ENCODE measurements around the gene C22orf31. TPM values are rescaled to one million over a fixed set of nuclear protein-coding genes. Genes with fewer than 3 reads are reported as not detected.

The C22orf31 gene
- total RNA-seq, 1 experiment from 2014 or later, result not detected

DNA sequence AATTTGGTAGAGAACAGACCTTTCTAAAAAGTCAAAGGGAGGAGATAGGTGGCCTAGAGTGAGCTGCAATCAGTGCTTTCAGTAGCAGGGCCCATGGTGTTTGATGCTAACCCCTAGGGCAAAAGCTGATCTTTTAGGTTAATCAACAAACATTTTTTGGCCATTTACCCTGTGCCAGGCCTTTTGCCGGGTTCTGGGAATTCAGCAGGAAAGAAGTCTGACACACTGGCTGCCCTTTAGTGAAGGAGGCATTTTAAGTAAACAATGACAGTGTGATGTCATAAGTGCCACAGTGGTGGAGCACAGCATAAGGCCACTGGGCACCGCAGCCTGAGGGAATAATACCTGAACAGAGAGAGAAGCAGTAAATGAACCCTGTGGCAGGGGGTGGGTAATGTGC lies 29.0 kb downstream of the C22orf31 start:
- H3K4me3 ChIP-seq (ENCODE audit: low read depth in 2 of 2, low read length in 2 of 2), result no peak overlapping the region
- ChIA-PET CTCF (no interaction called here), POLR2A (no interaction called here)
- in situ Hi-C loops (cut with HindIII; ENCODE audit: low pct_unique_long_range_greater_than_20kb, low sequenced_read_pairs) (no loop called here), intact Hi-C loops (cut with micrococcal nuclease; ENCODE audit: unreplicated experiment) (no loop called here)
- no peaks in the 10 kb centered on the region for H3K36me3 ChIP-seq (ENCODE audit: control insufficient read depth, insufficient read depth, low read length)
- DNase-seq (ENCODE audit: low read depth, low spot score) (no peak), ATAC-seq (no peak)
- H3K9me3 ChIP-seq (ENCODE audit: control insufficient read depth, insufficient read depth, low read depth, low read length), result no peaks in the 10 kb centered on the region
- no peak for TF ChIP-seq SIN3A (IDR thresholded peaks at IDR 0.05; ENCODE audit: borderline replicate concordance, insufficient read depth, low read depth, low read length)
- no peak for TF ChIP-seq POLR2AphosphoS5 (IDR thresholded peaks at IDR 0.05; ENCODE audit: low read depth, low read length)
- TF ChIP-seq, protein P1, sequence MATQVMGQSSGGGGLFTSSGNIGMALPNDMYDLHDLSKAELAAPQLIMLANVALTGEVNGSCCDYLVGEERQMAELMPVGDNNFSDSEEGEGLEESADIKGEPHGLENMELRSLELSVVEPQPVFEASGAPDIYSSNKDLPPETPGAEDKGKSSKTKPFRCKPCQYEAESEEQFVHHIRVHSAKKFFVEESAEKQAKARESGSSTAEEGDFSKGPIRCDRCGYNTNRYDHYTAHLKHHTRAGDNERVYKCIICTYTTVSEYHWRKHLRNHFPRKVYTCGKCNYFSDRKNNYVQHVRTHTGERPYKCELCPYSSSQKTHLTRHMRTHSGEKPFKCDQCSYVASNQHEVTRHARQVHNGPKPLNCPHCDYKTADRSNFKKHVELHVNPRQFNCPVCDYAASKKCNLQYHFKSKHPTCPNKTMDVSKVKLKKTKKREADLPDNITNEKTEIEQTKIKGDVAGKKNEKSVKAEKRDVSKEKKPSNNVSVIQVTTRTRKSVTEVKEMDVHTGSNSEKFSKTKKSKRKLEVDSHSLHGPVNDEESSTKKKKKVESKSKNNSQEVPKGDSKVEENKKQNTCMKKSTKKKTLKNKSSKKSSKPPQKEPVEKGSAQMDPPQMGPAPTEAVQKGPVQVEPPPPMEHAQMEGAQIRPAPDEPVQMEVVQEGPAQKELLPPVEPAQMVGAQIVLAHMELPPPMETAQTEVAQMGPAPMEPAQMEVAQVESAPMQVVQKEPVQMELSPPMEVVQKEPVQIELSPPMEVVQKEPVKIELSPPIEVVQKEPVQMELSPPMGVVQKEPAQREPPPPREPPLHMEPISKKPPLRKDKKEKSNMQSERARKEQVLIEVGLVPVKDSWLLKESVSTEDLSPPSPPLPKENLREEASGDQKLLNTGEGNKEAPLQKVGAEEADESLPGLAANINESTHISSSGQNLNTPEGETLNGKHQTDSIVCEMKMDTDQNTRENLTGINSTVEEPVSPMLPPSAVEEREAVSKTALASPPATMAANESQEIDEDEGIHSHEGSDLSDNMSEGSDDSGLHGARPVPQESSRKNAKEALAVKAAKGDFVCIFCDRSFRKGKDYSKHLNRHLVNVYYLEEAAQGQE (IDR thresholded peaks at IDR 0.05; ENCODE audit: insufficient read depth in 1 of 2, low read depth in 2 of 2, low read length in 1 of 2), result no peak
- TF ChIP-seq, protein P2, sequence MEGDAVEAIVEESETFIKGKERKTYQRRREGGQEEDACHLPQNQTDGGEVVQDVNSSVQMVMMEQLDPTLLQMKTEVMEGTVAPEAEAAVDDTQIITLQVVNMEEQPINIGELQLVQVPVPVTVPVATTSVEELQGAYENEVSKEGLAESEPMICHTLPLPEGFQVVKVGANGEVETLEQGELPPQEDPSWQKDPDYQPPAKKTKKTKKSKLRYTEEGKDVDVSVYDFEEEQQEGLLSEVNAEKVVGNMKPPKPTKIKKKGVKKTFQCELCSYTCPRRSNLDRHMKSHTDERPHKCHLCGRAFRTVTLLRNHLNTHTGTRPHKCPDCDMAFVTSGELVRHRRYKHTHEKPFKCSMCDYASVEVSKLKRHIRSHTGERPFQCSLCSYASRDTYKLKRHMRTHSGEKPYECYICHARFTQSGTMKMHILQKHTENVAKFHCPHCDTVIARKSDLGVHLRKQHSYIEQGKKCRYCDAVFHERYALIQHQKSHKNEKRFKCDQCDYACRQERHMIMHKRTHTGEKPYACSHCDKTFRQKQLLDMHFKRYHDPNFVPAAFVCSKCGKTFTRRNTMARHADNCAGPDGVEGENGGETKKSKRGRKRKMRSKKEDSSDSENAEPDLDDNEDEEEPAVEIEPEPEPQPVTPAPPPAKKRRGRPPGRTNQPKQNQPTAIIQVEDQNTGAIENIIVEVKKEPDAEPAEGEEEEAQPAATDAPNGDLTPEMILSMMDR (IDR thresholded peaks at IDR 0.05), result no peak
- no peak for TF ChIP-seq TCF7L2 (IDR thresholded peaks at IDR 0.05; ENCODE audit: low read depth, low read length)
- peaks cover 21% of the 10 kb centered on the region for H3K4me1 ChIP-seq (ENCODE audit: control insufficient read depth, insufficient read depth, low read length)
- no TSS peak for BruUV-seq (replicated peaks)
- H3K27me3 ChIP-seq (ENCODE audit: control insufficient read depth, insufficient read depth, low read length), result no peaks in the 10 kb centered on the region
- no peak overlapping the region for H3K27ac ChIP-seq (ENCODE audit: low read length)

DNA sequence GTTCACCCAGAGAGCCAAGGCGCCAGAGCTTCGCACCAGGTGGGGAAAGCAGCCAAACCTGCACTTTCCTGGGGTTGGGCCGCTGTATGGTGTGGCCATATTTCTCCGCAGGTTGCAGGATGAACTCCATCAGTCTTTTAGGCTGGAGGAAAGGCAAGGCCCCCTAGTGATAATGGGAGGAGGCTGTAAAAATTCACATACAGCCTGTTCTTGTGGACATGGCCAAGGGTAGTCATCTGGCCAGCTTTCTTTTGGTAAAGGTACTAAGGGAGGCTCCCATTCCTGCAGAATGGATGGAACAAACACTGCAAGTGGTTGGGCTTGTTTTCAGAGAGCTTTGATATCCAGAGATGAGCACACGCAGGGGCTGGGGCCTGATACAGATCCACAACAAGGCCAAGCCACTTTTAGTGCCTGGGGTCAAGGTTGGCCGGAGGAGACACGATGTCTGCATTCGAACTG lies 29.6 kb downstream of the C22orf31 start:
- Histone ChIP-seq H3K36me3 (ENCODE audit: control insufficient read depth, insufficient read depth, low read length) (no peaks in the 10 kb centered on the region), H3K4me1 (ENCODE audit: control insufficient read depth, insufficient read depth, low read length) (peaks cover 21% of the 10 kb centered on the region), H3K9me3 (ENCODE audit: control insufficient read depth, insufficient read depth, low read depth, low read length) (no peaks in the 10 kb centered on the region), H3K4me3 (ENCODE audit: low read depth in 2 of 2, low read length in 2 of 2) (no peak overlapping the region; a peak in 1 of 4 replicates), H3K27me3 (ENCODE audit: control insufficient read depth, insufficient read depth, low read length) (no peaks in the 10 kb centered on the region), H3K27ac (ENCODE audit: low read length) (no peak overlapping the region)
- ChIA-PET CTCF (interaction anchor here (0.6 kb wide), 1 partner anchor 162 kb away, joined by 4 read pairs; no protein-coding TSS in a partner anchor), POLR2A (no interaction called here)
- TF ChIP-seq SIN3A (IDR thresholded peaks at IDR 0.05; ENCODE audit: borderline replicate concordance, insufficient read depth, low read depth, low read length), result no peak
- no peak for TF ChIP-seq POLR2AphosphoS5 (IDR thresholded peaks at IDR 0.05; ENCODE audit: low read depth, low read length)
- TF ChIP-seq, protein P1 (IDR thresholded peaks at IDR 0.05; ENCODE audit: insufficient read depth in 1 of 2, low read depth in 2 of 2, low read length in 1 of 2), result no peak
- TF ChIP-seq TCF7L2 (IDR thresholded peaks at IDR 0.05; ENCODE audit: low read depth, low read length), result no peak
- TF ChIP-seq, protein P2 (IDR thresholded peaks at IDR 0.05), result no peak
- no TSS peak for BruUV-seq (replicated peaks)
- intact Hi-C loops (cut with micrococcal nuclease; ENCODE audit: unreplicated experiment), result no loop called here
- DNase-seq (ENCODE audit: low read depth, low spot score) (no peak), ATAC-seq (no peak)
- in situ Hi-C loops (cut with HindIII; ENCODE audit: low pct_unique_long_range_greater_than_20kb, low sequenced_read_pairs), result no loop called here

All from Panc1 (cell line).